ENCODE data around the gene S100A2.

DNA sequence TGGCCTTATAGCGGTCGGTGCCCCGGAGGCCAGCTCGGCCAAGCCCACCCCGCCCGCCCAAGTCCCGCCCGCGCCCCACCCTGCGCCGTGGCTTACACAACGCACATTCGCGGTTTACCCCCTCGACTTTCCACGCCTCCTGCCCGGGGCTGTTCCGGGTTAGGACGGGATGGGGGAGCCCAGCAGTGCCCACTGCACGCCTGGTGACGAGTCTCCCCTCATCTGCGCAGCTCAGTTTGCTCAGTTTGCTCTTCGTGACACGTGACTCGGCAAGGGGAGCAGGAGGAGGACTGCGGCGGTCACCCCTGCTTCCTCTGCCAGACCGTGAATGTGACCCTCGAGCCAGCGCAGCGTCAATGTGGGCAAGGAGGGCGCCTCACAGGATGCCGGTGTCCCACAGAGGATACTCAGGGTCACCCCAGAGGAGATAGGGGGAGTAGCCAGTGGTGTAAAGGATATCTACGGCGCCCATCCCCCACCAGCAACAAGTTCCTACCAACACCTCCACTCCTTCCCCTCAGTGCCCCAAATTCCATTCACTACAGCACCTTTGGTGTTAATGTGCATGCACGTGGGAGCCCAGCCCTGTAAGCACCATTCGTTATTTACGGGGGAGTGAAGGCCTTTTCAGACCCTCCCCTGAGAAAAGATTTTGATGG, 29.5 kb downstream of the S100A2 start:
- TF ChIP-seq, protein P1, sequence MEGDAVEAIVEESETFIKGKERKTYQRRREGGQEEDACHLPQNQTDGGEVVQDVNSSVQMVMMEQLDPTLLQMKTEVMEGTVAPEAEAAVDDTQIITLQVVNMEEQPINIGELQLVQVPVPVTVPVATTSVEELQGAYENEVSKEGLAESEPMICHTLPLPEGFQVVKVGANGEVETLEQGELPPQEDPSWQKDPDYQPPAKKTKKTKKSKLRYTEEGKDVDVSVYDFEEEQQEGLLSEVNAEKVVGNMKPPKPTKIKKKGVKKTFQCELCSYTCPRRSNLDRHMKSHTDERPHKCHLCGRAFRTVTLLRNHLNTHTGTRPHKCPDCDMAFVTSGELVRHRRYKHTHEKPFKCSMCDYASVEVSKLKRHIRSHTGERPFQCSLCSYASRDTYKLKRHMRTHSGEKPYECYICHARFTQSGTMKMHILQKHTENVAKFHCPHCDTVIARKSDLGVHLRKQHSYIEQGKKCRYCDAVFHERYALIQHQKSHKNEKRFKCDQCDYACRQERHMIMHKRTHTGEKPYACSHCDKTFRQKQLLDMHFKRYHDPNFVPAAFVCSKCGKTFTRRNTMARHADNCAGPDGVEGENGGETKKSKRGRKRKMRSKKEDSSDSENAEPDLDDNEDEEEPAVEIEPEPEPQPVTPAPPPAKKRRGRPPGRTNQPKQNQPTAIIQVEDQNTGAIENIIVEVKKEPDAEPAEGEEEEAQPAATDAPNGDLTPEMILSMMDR (conservative IDR thresholded peaks at IDR 0.05 in 1 of 2, IDR thresholded peaks at IDR 0.05 in 1 of 2; ENCODE audit: extremely low read depth in 1 of 2, insufficient read depth in 1 of 2, low read depth in 1 of 2, low read length in 2 of 2), result no peak
- TF ChIP-seq EZH2 (IDR thresholded peaks at IDR 0.05; ENCODE audit: borderline replicate concordance, low read length), result no peak
